B cell (primary cell): ENCODE data around the gene DUSP1. TPM values are rescaled to one million over a fixed set of nuclear protein-coding genes. Genes with fewer than 3 reads are reported as not detected.

Source experiments
- ATAC-seq: fragments of 200-7000 bp; cut with Tn5 transposase; one replicate; pipeline ENCODE4 v1.10.0; 2021; ENCODE audit warnings: low read depth, mild to moderate bottlenecking, moderate number of reproducible peaks, moderate library complexity
- CTCF ChIA-PET: fragments of 350-600 bp; sonication (Branson Sonifier 250); formaldehyde crosslinking; loops from one replicate; lab custom pipeline; 2021; ENCODE audit warnings: antibody characterized with exemption, inconsistent platforms; lab: Charles Lee
- POLR2A ChIA-PET: fragments of 350-600 bp; sonication (Branson Sonifier 250); formaldehyde crosslinking; loops from one replicate; lab custom pipeline; 2021; ENCODE audit warnings: antibody characterized with exemption; lab: Charles Lee
- DNase-seq: peaks from one replicate; pipeline ENCODE4 v3.0.0; 2013
- H2AFZ ChIP-seq: 2 replicates; pipeline ENCODE4 v1.6.1; 2012; ENCODE audit warnings: mild to moderate bottlenecking, low read depth, low read length; ENCODE audit not compliant: insufficient read depth, poor library complexity, severe bottlenecking
- H3K27ac ChIP-seq, 2 donors: 1 replicate in 1 of 2; 2 replicates in 1 of 2; pipeline ENCODE4 v1.5.1; 2012 to 2013; ENCODE audit warnings: low read length in 2 of 2, mild to moderate bottlenecking in 2 of 2, moderate library complexity in 1 of 2
- H3K27me3 ChIP-seq, 4 experiments: fragments of 200-600 bp in 1 of 4; sonication (generic) in 1 of 4; replicated peaks in 1 of 4; 1 replicate in 2 of 4; 2 replicates in 2 of 4; pipeline versions ENCODE4 v1.6.1 to v1.7.0; 2013 to 2016; ENCODE audit warnings: low read length in 3 of 4, mild to moderate bottlenecking in 2 of 4, mixed read lengths in 1 of 4, moderate library complexity in 1 of 4; ENCODE audit not compliant: insufficient read depth in 4 of 4, control insufficient read depth in 3 of 4; ENCODE audit errors: control extremely low read depth in 1 of 4
- H3K36me3 ChIP-seq, 2 experiments: replicated peaks in 1 of 2; 1 replicate in 1 of 2; 2 replicates in 1 of 2; pipeline versions ENCODE4 v1.6.1 to v1.7.1; 2013; ENCODE audit warnings: low read length in 1 of 2; ENCODE audit not compliant: insufficient read depth in 2 of 2, control insufficient read depth in 1 of 2; ENCODE audit errors: control extremely low read depth in 1 of 2, extremely low read depth in 1 of 2
- H3K4me1 ChIP-seq, 2 donors: fragments of 200-600 bp in 1 of 2; sonication (generic) in 1 of 2; 1 replicate in 1 of 2; 2 replicates in 1 of 2; pipeline versions ENCODE4 v1.5.1 to v1.6.1; 2013 to 2017; ENCODE audit warnings: low read length in 2 of 2; ENCODE audit not compliant: control insufficient read depth in 2 of 2, insufficient read depth in 2 of 2
- H3K4me2 ChIP-seq: replicated peaks from 2 replicates; pipeline ENCODE3; 2012; ENCODE audit warnings: mild to moderate bottlenecking, low read depth, low read length; ENCODE audit not compliant: poor library complexity, severe bottlenecking
- H3K4me3 ChIP-seq, 5 experiments: fragments of 200-600 bp in 1 of 5; sonication (generic) in 1 of 5; 1 replicate in 3 of 5; 2 replicates in 2 of 5; pipeline versions ENCODE4 v1.5.1 to v1.7.0; 2011 to 2016; ENCODE audit warnings: low read length in 4 of 5, mild to moderate bottlenecking in 4 of 5, low read depth in 2 of 5, control low read depth in 1 of 5, moderate library complexity in 1 of 5; ENCODE audit not compliant: insufficient read depth in 1 of 5; ENCODE audit errors: control extremely low read depth in 1 of 5, extremely low read depth in 1 of 5
- H3K79me2 ChIP-seq: fragments of 200-600 bp; sonication (generic); one replicate; pipeline ENCODE4 v1.6.0; 2016; ENCODE audit warnings: low read length; ENCODE audit not compliant: control insufficient read depth, insufficient read depth
- H3K9ac ChIP-seq: fragments of 200-600 bp; sonication (generic); 2 replicates; pipeline ENCODE4 v1.6.1; 2017; ENCODE audit warnings: mild to moderate bottlenecking, low read length, moderate library complexity
- H3K9me3 ChIP-seq, 3 donors: one replicate each; pipeline versions ENCODE4 v1.6.1 to v1.7.1; 2013; ENCODE audit warnings: low read length in 2 of 3; ENCODE audit not compliant: control insufficient read depth in 2 of 3, insufficient read depth in 1 of 3; ENCODE audit errors: control extremely low read depth in 1 of 3
- H4K20me1 ChIP-seq: 2 replicates; pipeline ENCODE4 v1.6.0; 2012; ENCODE audit warnings: mild to moderate bottlenecking, low read length; ENCODE audit not compliant: insufficient read depth, control insufficient read depth, poor library complexity, severe bottlenecking
- H3K27ac Mint-ChIP-seq: one replicate; pipeline ENCODE4 v1.8.0; 2021; ENCODE audit warnings: mixed read lengths
- H3K27me3 Mint-ChIP-seq: one replicate; pipeline ENCODE4 v1.8.0; 2021; ENCODE audit warnings: mixed read lengths
- H3K4me1 Mint-ChIP-seq: one replicate; pipeline ENCODE4 v1.8.0; 2021; ENCODE audit warnings: mixed read lengths
- H3K4me3 Mint-ChIP-seq: one replicate; pipeline ENCODE4 v1.8.0; 2021; ENCODE audit warnings: mixed read lengths
- H3K9me3 Mint-ChIP-seq: one replicate; pipeline ENCODE4 v1.8.0; 2022; ENCODE audit warnings: mixed read lengths; ENCODE audit not compliant: insufficient read depth
- CTCF ChIP-seq: fragments of 200-600 bp; IDR thresholded peaks from one replicate; pipeline ENCODE4 v1.8.0; 2022; ENCODE audit warnings: antibody characterized with exemption, mild to moderate bottlenecking
- EZH2 ChIP-seq: IDR thresholded peaks from 2 replicates; pipeline ENCODE4 v1.6.1; 2012; ENCODE audit warnings: borderline replicate concordance, low read depth, mild to moderate bottlenecking, moderate library complexity, low read length; ENCODE audit not compliant: insufficient read depth, poor library complexity, severe bottlenecking
- WGBS: methylation state at CpG from one replicate; pipeline ENCODE4 v1.1.5; 2013; ENCODE audit warnings: missing lambda C conversion rate; ENCODE audit not compliant: insufficient coverage; 5-methylcytosine and 5-hydroxymethylcytosine counted together
- intact Hi-C: fragments of 100-400 bp; cut with micrococcal nuclease; formaldehyde crosslinking; loops from one replicate; pipeline ENCODE4 v1.10.0; 2022
- polyA plus RNA-seq: library from polyadenylated mRNA; depleted of rRNA; stranded (reverse); fragments of >200 nt; gene quantifications from 2 replicates; pipeline ENCODE4 v1.2.3, GENCODE V29; 2012
- total RNA-seq, 2 donors: library from RNA; stranded (reverse); fragments of 120-200 nt in 1 of 2; gene quantifications; 1 replicate in 1 of 2; 2 replicates in 1 of 2; pipeline versions ENCODE4 v1.2.3 to v1.2.4, GENCODE V29; 2013 to 2022

The DUSP1 gene
- total and polyA plus RNA-seq, 2 donors (not counting 1 experiment from before 2014, with no cell fraction given): 71.2 to 4,228 TPM

GRCh38 chr5:172743112-172743959 is 27.7 kb downstream of the DUSP1 start:
- CTCF ChIA-PET: interaction anchor here (1.6 kb wide), 1 partner anchor 26 kb away, joined by 6 read pairs; no protein-coding TSS in a partner anchor
- no peaks in the 10 kb centered on the region for H4K20me1 ChIP-seq
- H3K4me3 ChIP-seq: no peak overlapping the region
- no peak overlapping the region for H3K9ac ChIP-seq
- ATAC-seq (no peak), DNase-seq (no peak)
- intact Hi-C loops: loop anchor here (2.0 kb wide), 1 partner anchor 29 kb away; no protein-coding TSS in a partner anchor
- Mint-ChIP-seq H3K27ac (no peak overlapping the region), H3K27me3 (no peaks in the 10 kb centered on the region), H3K9me3 (no peaks in the 10 kb centered on the region), H3K4me3 (peak overlapping the region; percentile 21), H3K4me1 (peaks cover 30% of the 10 kb centered on the region)
- peaks cover 21 to 32% of the 10 kb centered on the region in 2 donors for H3K4me1 ChIP-seq
- peaks cover 0 to 14% (median 0%) of the 10 kb centered on the region in 3 donors for H3K9me3 ChIP-seq
- no peak overlapping the region for H3K27ac ChIP-seq
- no peaks in the 10 kb centered on the region for H3K79me2 ChIP-seq
- H3K36me3 ChIP-seq: no peaks in the 10 kb centered on the region
- H3K4me2 ChIP-seq: no peak overlapping the region
- POLR2A ChIA-PET: no interaction called here
- WGBS: 51% methylated on average over 4 of the region's 7 CpGs
- H2AFZ ChIP-seq: no peak overlapping the region
- H3K27me3 ChIP-seq: peaks cover 0 to 5% (median 0%) of the 10 kb centered on the region in 4 experiments
- TF ChIP-seq CTCF (no peak), EZH2 (no peak)

GRCh38 chr5:172741206-172741582 is 29.8 kb downstream of the DUSP1 start:
- Mint-ChIP-seq H3K4me1 (peaks cover 30% of the 10 kb centered on the region), H3K4me3 (peak overlapping the region; percentile 59), H3K9me3 (no peaks in the 10 kb centered on the region), H3K27ac (peak overlapping the region; percentile 83), H3K27me3 (no peaks in the 10 kb centered on the region)
- no peaks in the 10 kb centered on the region for H4K20me1 ChIP-seq
- H3K4me3 ChIP-seq: no peak overlapping the region
- no peaks in the 10 kb centered on the region for H3K79me2 ChIP-seq
- peaks cover 0 to 2% (median 0%) of the 10 kb centered on the region in 4 experiments for H3K27me3 ChIP-seq
- no peak for DNase-seq
- peaks cover 21 to 32% of the 10 kb centered on the region in 2 donors for H3K4me1 ChIP-seq
- H3K27ac ChIP-seq: no peak overlapping the region
- ChIA-PET POLR2A (no interaction called here), CTCF (interaction anchor here (1.3 to 1.4 kb wide), 2 partner anchors 27 to 191 kb away, joined by 4 to 5 read pairs; no protein-coding TSS in a partner anchor)
- WGBS: 75% methylated on average over 1 of the region's 1 CpG
- no peak overlapping the region for H2AFZ ChIP-seq
- H3K9ac ChIP-seq: no peak overlapping the region
- intact Hi-C loops: no loop called here
- no peaks in the 10 kb centered on the region for H3K36me3 ChIP-seq
- no peak for TF ChIP-seq EZH2
- TF ChIP-seq CTCF: peak; percentile 8
- H3K4me2 ChIP-seq: no peak overlapping the region
- H3K9me3 ChIP-seq: no peaks in the 10 kb centered on the region
- no peak for ATAC-seq
